NCI-H69 (cell line): ENCODE results near the gene ITFG1.
"Not testable (repeated sequence)": the region's sequence is repeated elsewhere in the genome, so short reads cannot be mapped to it uniquely, and the experiment has no call there.

Experiments
- DNase-seq: peaks from one replicate; lab custom pipeline; 2025; lab: John Stamatoyannopoulos, UW

Gene ITFG1

GRCh38 chr16:47413041-47413440 lies 47.8 kb downstream of the ITFG1 start:
- no peak for DNase-seq

GRCh38 chr16:47408491-47408890 lies 52.4 kb downstream of the ITFG1 start:
- DNase-seq = no peak

GRCh38 chr16:47395733-47396498 lies 64.9 kb downstream of the ITFG1 start:
- DNase-seq = no peak

GRCh38 chr16:47392081-47392480 lies 68.8 kb downstream of the ITFG1 start:
- no peak for DNase-seq

GRCh38 chr16:47388705-47389104 lies 72.2 kb downstream of the ITFG1 start:
- no peak for DNase-seq

GRCh38 chr16:47387026-47387734 lies 73.7 kb downstream of the ITFG1 start:
- DNase-seq = no peak

- no peak for DNase-seq
These were observed 74.6 kb downstream of the ITFG1 start for GRCh38 chr16:47386201-47386718.

GRCh38 chr16:47382362-47382761 lies 78.5 kb downstream of the ITFG1 start:
- no peak for DNase-seq

GRCh38 chr16:47377154-47377553 lies 83.7 kb downstream of the ITFG1 start:
- DNase-seq = no peak

- DNase-seq = peak; percentile 64
These were observed 85.4 kb downstream of the ITFG1 start for GRCh38 chr16:47375423-47375822.

GRCh38 chr16:47374629-47375028 lies 86.2 kb downstream of the ITFG1 start:
- DNase-seq = no peak

- DNase-seq = no peak
These were observed 89.4 kb downstream of the ITFG1 start for GRCh38 chr16:47371271-47372014.

GRCh38 chr16:47370536-47370935 lies 90.3 kb downstream of the ITFG1 start:
- DNase-seq = no peak

- DNase-seq = no peak
These were observed 94.6 kb downstream of the ITFG1 start for GRCh38 chr16:47366228-47366627.

GRCh38 chr16:47363761-47364160 lies 97.1 kb downstream of the ITFG1 start:
- DNase-seq = no peak

GRCh38 chr16:47359478-47359877 lies 101.4 kb downstream of the ITFG1 start:
- DNase-seq = peak; percentile 3

- no peak for DNase-seq
These were observed 102.0 kb downstream of the ITFG1 start for GRCh38 chr16:47358816-47359215.

- not testable (repeated sequence) for DNase-seq
These were observed 111.8 kb downstream of the ITFG1 start for GRCh38 chr16:47349029-47349428.

GRCh38 chr16:47347021-47347696 lies 113.7 kb downstream of the ITFG1 start:
- not testable (repeated sequence) for DNase-seq

- no peak for DNase-seq
These were observed 118.8 kb downstream of the ITFG1 start for GRCh38 chr16:47342055-47342454.

- DNase-seq = not testable (repeated sequence)
These were observed 130.3 kb downstream of the ITFG1 start for GRCh38 chr16:47330562-47330961.

GRCh38 chr16:47324309-47324708 lies 136.6 kb downstream of the ITFG1 start:
- not testable (repeated sequence) for DNase-seq
